HG03175 (cell line): ENCODE results near the gene FAF1.
"Not testable (repeated sequence)": the region's sequence is repeated elsewhere in the genome, so short reads cannot be mapped to it uniquely, and the experiment has no call there.

Experiments
- ATAC-seq: cut with Tn5 transposase; IDR thresholded peaks from one replicate; pipeline ENCODE4 v1.9.1; 2021; ENCODE audit warnings: mild to moderate bottlenecking, moderate library complexity; ENCODE audit not compliant: unreplicated experiment

The FAF1 gene

GRCh38 chr1:50796272-50796671, 163.8 kb downstream of the FAF1 start:
- ATAC-seq, result no peak

- no peak for ATAC-seq
These were observed 166.5 kb downstream of the FAF1 start for GRCh38 chr1:50793521-50793920.

GRCh38 chr1:50787266-50787665, 172.8 kb downstream of the FAF1 start:
- no peak for ATAC-seq

GRCh38 chr1:50783286-50783685, 176.8 kb downstream of the FAF1 start:
- no peak for ATAC-seq

GRCh38 chr1:50780797-50781196, 179.3 kb downstream of the FAF1 start:
- no peak for ATAC-seq

- ATAC-seq, result no peak
These were observed 180.3 kb downstream of the FAF1 start for GRCh38 chr1:50779801-50780200.

- no peak for ATAC-seq
These were observed 184.3 kb downstream of the FAF1 start for GRCh38 chr1:50775740-50776139.

GRCh38 chr1:50774759-50775351, 185.2 kb downstream of the FAF1 start:
- no peak for ATAC-seq

GRCh38 chr1:50766688-50767087, 193.4 kb downstream of the FAF1 start:
- no peak for ATAC-seq

- ATAC-seq, result not testable (repeated sequence)
These were observed 203.5 kb downstream of the FAF1 start for GRCh38 chr1:50756543-50756942.

- not testable (repeated sequence) for ATAC-seq
These were observed 205.3 kb downstream of the FAF1 start for GRCh38 chr1:50754764-50755163.

GRCh38 chr1:50750021-50750619, 209.9 kb downstream of the FAF1 start:
- ATAC-seq, result no peak

- ATAC-seq, result no peak
These were observed 212.7 kb downstream of the FAF1 start for GRCh38 chr1:50747394-50747793.

- no peak for ATAC-seq
These were observed 217.5 kb downstream of the FAF1 start for GRCh38 chr1:50742523-50742922.

- ATAC-seq, result no peak
These were observed 220.9 kb downstream of the FAF1 start for GRCh38 chr1:50739125-50739524.

GRCh38 chr1:50735443-50735842, 224.6 kb downstream of the FAF1 start:
- no peak for ATAC-seq

GRCh38 chr1:50727578-50727977, 232.5 kb downstream of the FAF1 start:
- ATAC-seq, result not testable (repeated sequence)

- ATAC-seq, result peak; percentile 90
These were observed 235.3 kb downstream of the FAF1 start for GRCh38 chr1:50724626-50725286.

- no peak for ATAC-seq
These were observed 239.5 kb downstream of the FAF1 start for GRCh38 chr1:50720457-50721053.

GRCh38 chr1:50719126-50719525, 240.9 kb downstream of the FAF1 start:
- ATAC-seq, result no peak

- no peak for ATAC-seq
These were observed 242.7 kb downstream of the FAF1 start for GRCh38 chr1:50717327-50717726.

- ATAC-seq, result not testable (repeated sequence)
These were observed 243.6 kb downstream of the FAF1 start for GRCh38 chr1:50716455-50716854.
